Ishikawa (cell line): ENCODE results near the gene LRRC71.

Experiments
- CEBPB ChIP-seq: IDR thresholded peaks from 2 replicates; pipeline ENCODE4 v1.6.1; 2012
- CREB1 ChIP-seq: IDR thresholded peaks from 2 replicates; pipeline ENCODE4 v1.6.1; 2012; ENCODE audit warnings: low read depth
- EGR1 ChIP-seq: IDR thresholded peaks from 2 replicates; pipeline ENCODE4 v1.6.1; 2012
- EP300 ChIP-seq: IDR thresholded peaks from 2 replicates; pipeline ENCODE4 v1.6.1; 2012; ENCODE audit warnings: borderline replicate concordance
- FOXM1 ChIP-seq: IDR thresholded peaks from 2 replicates; pipeline ENCODE4 v1.6.1; 2012; ENCODE audit warnings: low read depth, borderline replicate concordance
- MAX ChIP-seq: IDR thresholded peaks from 2 replicates; pipeline ENCODE4 v1.6.1; 2012
- NFIC ChIP-seq: IDR thresholded peaks from 2 replicates; pipeline ENCODE4 v1.6.1; 2012
- RAD21 ChIP-seq: IDR thresholded peaks from 2 replicates; pipeline ENCODE4 v1.6.1; 2012; ENCODE audit warnings: low read depth
- TAF1 ChIP-seq: IDR thresholded peaks from 2 replicates; pipeline ENCODE4 v1.6.1; 2012; ENCODE audit warnings: low read depth, mild to moderate bottlenecking
- TCF12 ChIP-seq: IDR thresholded peaks from 2 replicates; pipeline ENCODE4 v1.6.1; 2012; ENCODE audit warnings: low read depth
- TEAD4 ChIP-seq: IDR thresholded peaks from 2 replicates; pipeline ENCODE4 v1.6.1; 2012
- USF1 ChIP-seq: IDR thresholded peaks from 2 replicates; pipeline ENCODE4 v1.6.1; 2012
- YY1 ChIP-seq: IDR thresholded peaks from 2 replicates; pipeline ENCODE4 v1.6.1; 2012; ENCODE audit warnings: low read depth
- ZBTB7A ChIP-seq: IDR thresholded peaks from 2 replicates; pipeline ENCODE4 v1.6.1; 2012; ENCODE audit warnings: low read depth
- TF ChIP-seq, protein P1 (sequence below): IDR thresholded peaks from 2 replicates; pipeline ENCODE4 v1.6.1; 2012; ENCODE audit warnings: low read depth, mild to moderate bottlenecking

Gene LRRC71

GRCh38 chr1:156945881-156946661 is 25.6 kb downstream of the LRRC71 start:
- TF ChIP-seq CEBPB (no peak), USF1 (no peak), NFIC (0 out of 2 replicates have a peak, but pooled peaks have one; percentile 14)

DNA sequence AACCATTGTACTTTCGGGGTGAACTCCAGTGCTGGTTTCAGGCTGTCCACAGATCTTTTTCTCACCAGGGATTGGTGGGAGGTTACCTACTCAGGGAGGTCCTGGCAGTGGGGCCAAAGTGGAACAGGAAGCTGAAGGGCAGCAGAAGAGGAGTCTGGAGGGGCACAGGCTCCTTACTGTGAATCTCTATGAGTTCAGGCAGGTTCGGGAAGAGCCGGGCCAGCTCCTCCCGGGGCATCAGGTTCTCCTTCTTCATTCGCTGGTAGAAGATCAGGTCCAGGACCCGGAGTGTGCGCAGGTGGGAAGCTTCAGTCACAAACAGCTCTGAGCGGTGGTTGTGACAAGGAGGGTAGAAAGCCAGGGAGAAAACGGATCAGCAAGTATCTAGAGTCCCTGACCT is 26.7 kb downstream of the LRRC71 start:
- TF ChIP-seq TCF12, result no peak
- TF ChIP-seq YY1, result no peak
- TF ChIP-seq CEBPB, result no peak
- TF ChIP-seq CREB1, result no peak
- TF ChIP-seq MAX, result no peak
- TF ChIP-seq ZBTB7A, result no peak
- TF ChIP-seq, protein P1, sequence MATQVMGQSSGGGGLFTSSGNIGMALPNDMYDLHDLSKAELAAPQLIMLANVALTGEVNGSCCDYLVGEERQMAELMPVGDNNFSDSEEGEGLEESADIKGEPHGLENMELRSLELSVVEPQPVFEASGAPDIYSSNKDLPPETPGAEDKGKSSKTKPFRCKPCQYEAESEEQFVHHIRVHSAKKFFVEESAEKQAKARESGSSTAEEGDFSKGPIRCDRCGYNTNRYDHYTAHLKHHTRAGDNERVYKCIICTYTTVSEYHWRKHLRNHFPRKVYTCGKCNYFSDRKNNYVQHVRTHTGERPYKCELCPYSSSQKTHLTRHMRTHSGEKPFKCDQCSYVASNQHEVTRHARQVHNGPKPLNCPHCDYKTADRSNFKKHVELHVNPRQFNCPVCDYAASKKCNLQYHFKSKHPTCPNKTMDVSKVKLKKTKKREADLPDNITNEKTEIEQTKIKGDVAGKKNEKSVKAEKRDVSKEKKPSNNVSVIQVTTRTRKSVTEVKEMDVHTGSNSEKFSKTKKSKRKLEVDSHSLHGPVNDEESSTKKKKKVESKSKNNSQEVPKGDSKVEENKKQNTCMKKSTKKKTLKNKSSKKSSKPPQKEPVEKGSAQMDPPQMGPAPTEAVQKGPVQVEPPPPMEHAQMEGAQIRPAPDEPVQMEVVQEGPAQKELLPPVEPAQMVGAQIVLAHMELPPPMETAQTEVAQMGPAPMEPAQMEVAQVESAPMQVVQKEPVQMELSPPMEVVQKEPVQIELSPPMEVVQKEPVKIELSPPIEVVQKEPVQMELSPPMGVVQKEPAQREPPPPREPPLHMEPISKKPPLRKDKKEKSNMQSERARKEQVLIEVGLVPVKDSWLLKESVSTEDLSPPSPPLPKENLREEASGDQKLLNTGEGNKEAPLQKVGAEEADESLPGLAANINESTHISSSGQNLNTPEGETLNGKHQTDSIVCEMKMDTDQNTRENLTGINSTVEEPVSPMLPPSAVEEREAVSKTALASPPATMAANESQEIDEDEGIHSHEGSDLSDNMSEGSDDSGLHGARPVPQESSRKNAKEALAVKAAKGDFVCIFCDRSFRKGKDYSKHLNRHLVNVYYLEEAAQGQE, result no peak
- TF ChIP-seq TEAD4, result no peak
- no peak for TF ChIP-seq RAD21
- no peak for TF ChIP-seq EP300
- TF ChIP-seq USF1, result no peak
- TF ChIP-seq EGR1, result no peak
- no peak for TF ChIP-seq NFIC
- no peak for TF ChIP-seq TAF1
- TF ChIP-seq FOXM1, result no peak

DNA sequence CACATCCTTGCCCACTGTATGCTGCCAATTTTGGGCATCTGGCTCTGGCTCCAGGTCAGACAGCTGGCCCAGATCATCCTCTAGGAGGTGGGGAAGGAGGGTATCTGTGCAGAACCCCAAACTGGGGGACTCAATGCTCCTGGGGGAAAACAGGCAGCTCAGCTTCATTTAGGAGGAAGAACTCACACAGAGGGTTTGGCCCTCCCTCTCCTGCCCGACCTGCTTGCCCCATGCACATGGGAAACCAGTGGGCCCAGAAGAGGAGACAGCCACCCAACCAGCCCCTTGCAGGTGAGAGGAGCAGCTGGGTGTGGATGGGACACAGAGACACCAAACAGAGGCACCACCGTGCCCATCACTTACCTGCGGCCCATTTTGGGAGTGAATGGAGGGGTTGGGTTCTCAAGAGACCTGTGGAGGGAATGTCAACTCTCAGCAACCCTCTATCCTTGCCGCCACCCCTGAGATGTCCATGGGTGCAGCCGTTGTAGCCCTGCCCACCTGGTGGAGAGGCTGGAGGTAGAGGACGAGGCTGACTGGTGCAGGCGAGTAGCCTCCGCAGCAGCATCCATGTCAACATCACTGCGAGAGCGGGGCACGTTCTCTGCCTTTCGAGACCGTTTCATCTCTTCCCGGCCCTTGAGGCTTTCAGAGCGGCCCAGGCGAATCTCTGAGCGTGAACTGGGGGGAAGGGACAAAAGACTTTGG is 27.5 kb downstream of the LRRC71 start:
- TF ChIP-seq TCF12 (no peak), CREB1 (no peak), YY1 (no peak), ZBTB7A (no peak), USF1 (no peak), NFIC (no peak), TEAD4 (no peak), CEBPB (no peak), FOXM1 (no peak), TAF1 (no peak), RAD21 (no peak), EP300 (no peak), EGR1 (no peak), MAX (no peak)
- TF ChIP-seq, protein P1, result no peak

DNA sequence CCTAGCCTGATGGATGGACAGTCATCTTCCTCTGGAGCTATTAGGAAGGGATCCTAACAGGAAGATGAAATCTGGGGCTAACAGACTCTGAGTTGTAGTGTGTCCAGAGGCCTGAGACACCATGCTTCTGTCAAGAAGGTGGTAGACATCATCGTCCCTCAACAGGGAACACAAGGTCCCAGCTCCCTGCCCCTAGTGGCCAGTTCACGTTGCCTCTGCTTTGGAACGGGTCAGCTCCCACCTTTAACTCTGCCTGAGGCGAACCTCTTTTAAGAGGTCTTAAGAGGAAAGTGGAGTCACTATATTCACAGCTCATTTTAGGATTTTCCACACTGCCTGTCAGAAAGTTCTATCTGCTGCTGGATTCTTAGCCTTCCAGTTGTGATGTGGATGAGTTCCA is 28.3 kb downstream of the LRRC71 start:
- no peak for TF ChIP-seq USF1
- TF ChIP-seq EGR1, result no peak
- no peak for TF ChIP-seq TCF12
- TF ChIP-seq MAX, result no peak
- TF ChIP-seq EP300, result no peak
- no peak for TF ChIP-seq FOXM1
- TF ChIP-seq YY1, result no peak
- TF ChIP-seq TEAD4, result no peak
- TF ChIP-seq, protein P1, result no peak
